Measurements from ENCODE around the gene TMEM14B.
"Not testable (repeated sequence)": the region's sequence is repeated elsewhere in the genome, so short reads cannot be mapped to it uniquely, and the experiment has no call there.

TMEM14B gene

DNA sequence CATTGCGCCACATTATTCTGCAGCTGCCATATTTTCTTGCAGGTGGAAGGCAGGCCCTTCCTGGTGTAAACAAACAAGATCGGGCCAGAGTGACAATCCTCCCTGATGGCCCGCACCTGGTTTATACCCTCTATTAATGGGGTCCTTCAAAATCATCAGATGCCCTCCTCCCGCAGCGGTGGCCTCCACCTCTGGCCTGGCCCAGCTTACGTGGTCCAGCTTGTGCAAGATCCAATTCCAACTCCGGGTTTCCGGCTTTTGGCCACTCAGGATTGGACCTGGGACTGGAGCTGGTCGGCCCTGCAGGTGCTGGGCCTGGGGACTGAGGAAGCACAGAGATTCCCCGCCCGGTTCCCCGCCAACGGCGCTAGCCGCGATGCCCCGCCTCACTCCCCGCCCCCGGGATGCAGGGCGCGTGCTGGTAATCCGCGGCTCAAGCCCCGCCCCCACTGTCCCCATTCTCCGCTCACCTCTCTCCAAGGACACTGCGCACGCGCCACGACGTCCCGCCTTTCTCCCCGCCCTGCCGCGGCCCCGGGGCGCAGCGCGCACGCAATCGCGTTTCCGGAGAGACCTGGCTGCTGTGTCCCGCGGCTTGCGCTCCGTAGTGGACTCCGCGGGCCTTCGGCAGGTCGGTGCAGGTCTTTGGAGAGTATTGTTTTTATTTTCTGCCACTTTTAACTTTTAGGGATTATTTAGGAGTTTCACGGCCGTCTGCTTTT is at the start of gene TMEM14B:
TSS of gene TMEM14B (plus strand) at position 555 of the 722 bp plus-strand sequence. CDS start 1,441 bp downstream, outside the sequence.
- DNase-seq (ENCODE audit: low read depth in 2 of 2, low spot score in 1 of 2), result peak; percentile 99

DNA sequence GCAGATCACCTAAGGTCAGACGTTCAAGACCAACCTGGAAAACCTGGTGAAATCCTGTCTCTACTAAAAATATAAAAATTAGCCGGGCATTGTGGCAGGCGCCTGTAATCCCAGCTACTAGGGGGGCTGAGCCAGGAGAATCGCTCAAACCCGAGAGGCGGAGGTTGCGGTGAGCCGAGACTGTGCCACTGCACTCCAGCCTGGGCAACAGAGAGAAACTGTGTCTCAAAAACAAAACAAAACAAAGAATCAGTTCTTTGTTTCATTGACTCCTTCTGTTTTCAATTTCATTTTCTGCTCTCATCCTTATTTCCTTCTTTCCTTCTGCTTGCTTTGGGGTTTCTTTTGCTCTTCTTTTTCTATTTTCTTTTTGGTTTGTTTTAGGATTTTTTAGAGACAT is 33.6 kb upstream of the TMEM14B start:
- no peak for DNase-seq (ENCODE audit: low read depth in 2 of 2, low spot score in 1 of 2)

DNA sequence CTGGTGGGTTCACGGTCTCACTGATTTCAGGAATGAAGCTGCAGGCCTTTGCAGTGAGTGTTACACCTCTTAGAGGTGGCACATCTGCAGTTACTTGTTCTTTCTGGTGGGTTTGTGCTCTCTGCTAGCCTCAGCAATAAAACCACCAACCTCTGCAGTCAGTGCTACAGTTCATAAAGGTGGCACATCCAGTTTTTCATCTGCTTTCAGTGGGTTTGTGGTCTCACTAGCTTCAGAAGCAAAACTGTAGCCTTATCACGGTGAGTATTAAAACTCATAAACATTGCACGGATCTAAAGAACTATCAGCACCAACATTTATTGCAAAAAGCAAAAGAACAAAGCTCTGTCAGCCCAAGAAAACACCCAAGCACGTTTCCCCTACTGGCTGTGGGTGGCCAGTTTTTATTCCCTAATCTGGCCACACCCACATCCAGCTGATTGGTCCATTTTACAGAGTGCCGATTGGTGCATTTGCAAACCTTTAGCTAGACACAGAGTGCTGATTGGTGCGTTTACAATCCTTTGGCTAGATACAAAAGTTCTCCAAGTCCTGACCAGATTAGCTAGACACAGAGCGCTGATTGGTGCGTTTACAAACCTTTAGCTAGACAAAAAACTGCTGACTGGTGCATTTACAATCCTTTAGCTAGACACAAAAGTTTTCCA is 28.2 kb upstream of the TMEM14B start:
- DNase-seq (ENCODE audit: low read depth in 2 of 2, low spot score in 1 of 2), result no peak

DNA sequence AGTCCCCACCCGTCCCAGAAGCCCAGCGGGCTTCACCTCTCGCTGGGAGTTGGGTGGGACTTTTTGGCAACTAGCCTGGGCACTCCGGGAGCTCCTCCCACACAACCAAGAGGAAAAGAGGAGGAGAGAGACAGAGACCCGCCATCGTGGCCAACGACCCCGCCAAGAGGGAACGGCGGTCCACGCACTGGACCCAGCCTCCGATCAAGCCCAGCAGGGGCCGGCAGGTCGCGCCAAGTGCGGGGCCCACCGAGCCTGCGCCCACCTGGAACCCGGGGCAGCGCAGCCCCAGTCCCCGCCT is 27.7 kb upstream of the TMEM14B start:
- no peak for DNase-seq (ENCODE audit: low read depth in 2 of 2, low spot score in 1 of 2)

DNA sequence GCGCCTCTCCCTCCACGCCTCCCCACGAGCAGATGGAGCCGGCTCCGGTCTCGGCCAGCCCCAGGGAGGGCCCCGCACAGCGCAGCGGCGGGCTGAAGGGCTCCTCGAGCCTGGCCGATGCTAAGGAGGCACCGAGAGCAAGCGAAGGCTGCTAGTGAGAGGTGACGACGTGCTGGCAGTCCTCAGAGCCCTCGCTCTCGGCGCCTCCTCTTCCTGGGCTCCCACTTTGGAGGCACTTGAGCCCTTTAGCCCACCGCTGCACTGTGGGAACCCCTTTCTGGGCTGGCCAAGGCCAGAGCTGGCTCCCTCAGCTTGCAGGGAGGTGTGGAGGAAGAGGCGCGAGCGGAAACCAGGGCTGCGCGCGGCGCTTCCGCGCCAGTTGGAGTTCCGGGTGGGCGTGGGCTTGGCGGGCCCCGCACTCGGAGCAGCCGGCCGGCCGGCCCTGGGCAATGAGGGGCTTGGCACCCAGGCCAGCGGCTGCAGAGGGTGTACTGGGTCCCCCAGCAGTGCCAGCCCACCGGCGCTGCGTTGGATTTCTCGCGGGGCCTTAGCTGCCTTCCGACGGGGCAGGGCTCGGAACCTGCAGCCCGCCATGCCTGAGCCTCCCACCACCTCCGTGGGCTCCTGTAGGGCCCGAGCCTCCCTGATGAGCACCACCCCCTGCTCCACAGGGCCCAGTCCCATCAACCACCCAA is 27.2 kb upstream of the TMEM14B start:
- DNase-seq (ENCODE audit: low read depth in 2 of 2, low spot score in 1 of 2), result no peak

DNA sequence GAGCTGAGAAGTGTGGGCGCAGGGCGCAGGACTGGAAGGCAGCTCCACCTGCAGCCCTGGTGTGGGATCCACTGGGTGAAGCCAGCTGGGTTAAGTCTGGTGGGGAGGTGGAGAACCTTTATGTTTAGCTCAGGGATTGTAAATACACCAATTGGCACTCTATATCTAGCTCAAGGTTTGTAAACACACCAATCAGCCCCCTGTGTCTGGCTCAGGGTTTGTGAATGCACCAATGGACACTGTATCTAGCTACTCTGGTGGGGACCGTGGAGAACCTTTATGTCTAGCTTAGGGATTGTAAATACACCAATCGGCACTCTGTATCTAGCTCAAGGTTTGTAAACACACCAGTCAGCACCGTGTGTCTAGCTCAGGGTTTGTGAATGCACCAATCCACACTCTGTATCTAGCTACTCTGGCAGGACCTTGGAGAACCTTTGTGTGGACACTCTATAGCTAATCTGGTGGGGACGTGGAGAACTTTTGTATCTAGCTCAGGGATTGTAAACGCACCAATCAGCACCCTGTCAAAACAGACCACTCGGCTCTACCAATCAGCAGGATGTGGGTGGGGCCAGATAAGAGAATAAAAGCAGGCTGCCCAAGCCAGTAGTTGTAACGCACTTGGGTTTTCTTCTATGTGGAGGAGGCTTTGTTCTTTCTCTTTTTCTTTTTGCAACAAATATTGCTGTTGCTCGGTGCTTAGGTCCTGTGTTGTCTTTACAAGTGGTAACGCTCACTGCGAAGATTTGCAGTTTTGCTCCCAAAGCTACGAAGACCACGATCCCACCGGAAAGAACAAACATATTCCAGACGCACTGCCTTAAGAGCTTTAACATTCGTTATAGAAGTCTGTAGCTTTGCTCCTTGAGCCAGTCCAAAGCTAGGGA is 26.4 kb upstream of the TMEM14B start:
- DNase-seq (ENCODE audit: low read depth in 2 of 2, low spot score in 1 of 2), result not testable (repeated sequence)

DNA sequence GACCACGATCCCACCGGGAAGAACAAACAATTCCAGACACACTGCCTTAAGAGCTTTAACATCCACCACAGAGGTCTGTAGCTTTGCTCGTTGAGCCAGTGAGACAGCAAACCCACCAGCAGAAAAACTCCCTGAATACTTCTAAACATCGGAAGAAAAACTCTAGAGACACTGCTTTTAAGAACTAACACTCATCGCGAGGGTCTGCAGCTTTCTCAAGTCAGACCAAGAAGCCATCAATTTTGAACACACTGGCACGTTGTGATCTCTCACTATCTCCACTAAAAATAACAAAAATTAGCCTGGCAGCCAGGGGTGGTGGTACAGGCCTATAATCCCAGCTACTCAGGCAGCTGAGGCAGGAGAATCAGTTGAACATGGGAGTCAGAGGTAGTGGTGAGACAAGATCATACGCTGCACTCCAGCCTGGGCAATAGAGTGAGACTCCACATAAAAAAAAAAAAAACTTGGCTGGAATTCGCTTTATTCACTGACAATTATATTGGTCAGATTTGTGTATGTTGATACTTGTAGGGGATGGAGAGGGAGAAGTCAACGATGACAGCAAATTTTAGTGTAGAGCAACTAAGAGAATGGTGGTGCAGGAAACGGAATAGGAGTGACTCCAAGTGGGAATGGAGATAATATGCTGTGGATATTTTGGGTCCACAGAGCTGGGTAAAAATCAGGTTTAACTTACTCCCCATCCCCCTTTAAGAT is 25.6 kb upstream of the TMEM14B start:
- DNase-seq (ENCODE audit: low read depth in 2 of 2, low spot score in 1 of 2), result no peak

DNA sequence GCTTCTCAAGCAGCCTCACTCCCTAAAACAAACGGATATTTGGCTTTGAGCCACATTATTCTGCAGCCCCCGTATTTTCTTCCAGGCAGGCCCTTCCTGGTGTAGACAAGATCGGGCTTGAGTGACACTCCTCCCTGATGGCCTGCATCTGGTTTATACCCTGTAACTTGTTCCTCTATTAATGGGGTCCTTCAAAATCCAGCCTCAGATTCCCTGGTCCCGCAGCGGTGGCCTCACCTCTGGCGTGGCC is 25.1 kb upstream of the TMEM14B start:
- DNase-seq (ENCODE audit: low read depth in 2 of 2, low spot score in 1 of 2), result no peak

DNA sequence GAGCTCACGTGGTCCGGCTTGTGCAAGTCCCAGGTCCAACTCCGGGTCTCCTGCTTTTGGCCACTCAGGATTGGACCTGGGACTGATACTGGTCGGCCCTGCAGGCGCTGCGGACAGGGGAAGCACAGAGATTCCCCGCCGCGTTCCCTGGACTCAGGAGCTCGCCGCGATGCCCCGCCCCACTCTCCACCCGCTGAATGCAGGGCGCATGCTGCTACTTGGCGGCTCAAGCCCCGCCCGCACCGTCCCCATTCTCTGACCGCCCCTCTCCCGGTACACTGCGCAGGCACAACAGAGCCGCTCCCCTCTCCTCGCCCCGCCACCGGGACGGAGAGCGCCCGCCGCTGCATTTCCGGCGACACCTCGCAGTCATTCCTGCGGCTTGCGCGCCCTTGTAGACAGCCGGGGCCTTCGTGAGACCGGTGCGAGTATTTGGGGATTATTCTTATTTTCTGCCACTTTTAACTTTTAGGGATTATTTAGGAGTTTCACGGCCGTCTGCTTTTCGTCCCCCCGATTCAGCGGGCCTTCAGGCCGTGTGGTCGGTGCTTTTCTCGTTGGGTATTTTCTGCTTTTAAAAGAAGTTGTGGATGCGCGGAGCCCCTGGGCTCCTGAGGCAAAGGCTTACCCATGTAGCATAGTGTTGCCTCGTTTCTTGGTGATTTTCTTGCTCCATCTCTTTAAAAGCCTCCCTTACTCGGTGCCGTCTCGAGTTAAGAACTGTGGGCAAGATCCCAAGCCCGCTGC is 24.6 kb upstream of the TMEM14B start, which contains the start of gene TMEM14C:
TSS of gene TMEM14C (plus strand) at position 251 of the 747 bp plus-strand sequence. CDS start 1,544 bp downstream, outside the sequence.
- peak; percentile 54 to 61 for DNase-seq (ENCODE audit: low read depth in 2 of 2, low spot score in 1 of 2)

DNA sequence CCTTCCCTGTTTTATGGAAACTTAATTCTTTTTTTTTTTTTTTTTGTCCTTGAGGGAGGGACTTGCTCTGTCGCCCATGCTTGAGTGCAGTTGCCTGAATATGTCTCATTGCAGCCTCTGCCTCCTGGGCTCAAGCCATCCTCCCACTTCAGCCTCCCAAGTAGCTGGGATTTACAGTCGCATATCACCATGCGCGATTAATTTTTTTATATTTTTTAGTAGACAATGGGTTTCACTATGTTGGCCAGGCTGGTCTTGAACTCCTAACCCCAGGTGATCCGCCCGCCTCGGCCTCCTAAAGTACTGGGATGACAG is 24.1 kb upstream of the TMEM14B start:
- DNase-seq (ENCODE audit: low read depth in 2 of 2, low spot score in 1 of 2), result no peak

DNA sequence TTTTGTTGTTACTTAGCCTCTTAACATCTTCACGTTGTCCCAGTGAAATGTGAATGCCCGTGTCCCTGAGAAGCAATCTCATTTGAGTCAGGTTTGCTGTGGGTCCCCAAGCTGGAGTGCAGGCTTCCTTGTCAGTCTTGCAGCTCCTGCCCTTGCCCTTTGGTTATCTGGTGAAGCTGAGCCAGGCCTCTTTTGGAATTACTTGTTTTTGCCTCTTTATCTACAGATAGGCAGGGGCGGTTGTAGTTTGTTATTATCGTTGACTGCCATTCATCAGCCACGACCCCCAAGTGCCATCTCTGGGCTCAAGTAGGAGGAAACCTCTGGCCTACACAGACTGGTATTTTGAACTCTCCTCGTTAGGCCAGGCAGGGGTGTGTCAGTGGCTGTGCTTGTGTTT is 22.6 kb upstream of the TMEM14B start:
- DNase-seq (ENCODE audit: low read depth in 2 of 2, low spot score in 1 of 2), result no peak

DNA sequence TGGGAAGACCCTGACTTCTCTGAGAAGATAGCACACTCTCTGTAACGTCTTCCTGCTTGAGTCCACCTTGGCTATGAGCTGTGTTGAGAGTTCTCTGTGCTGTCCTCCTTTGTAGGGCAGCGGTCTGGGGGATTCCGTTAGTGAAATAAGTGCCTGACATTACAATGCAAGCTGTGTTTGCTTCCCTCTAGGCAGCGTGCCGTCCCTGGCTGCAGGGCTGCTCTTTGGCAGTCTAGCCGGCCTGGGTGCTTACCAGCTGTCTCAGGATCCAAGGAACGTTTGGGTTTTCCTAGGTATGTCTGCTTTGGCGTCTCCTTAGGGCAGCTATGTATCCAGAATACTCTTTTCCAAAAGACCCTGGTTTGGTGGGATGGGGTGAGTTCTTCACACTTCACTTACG is 21.9 kb upstream of the TMEM14B start:
- DNase-seq (ENCODE audit: low read depth in 2 of 2, low spot score in 1 of 2), result no peak

DNA sequence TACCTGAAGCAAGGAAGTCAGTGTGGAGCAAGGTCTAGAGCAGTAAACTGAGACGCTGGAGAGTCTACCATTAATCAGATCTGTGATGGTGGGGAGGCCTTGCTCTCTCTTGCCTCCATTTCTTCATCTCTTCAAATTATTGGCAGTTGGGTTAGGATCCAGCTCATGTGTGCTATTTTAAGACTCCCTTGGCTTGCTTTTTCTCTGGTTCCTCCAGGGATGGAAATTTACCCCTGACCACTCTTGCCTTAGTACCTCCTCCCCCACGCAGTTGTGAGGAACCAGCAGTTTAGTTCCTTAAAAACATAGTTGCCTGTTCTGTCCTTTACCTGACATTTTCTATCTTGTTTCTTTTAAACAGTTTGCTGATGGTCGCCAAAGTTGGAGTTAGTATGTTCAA is 17.4 kb upstream of the TMEM14B start:
- no peak for DNase-seq (ENCODE audit: low read depth in 2 of 2, low spot score in 1 of 2)

DNA sequence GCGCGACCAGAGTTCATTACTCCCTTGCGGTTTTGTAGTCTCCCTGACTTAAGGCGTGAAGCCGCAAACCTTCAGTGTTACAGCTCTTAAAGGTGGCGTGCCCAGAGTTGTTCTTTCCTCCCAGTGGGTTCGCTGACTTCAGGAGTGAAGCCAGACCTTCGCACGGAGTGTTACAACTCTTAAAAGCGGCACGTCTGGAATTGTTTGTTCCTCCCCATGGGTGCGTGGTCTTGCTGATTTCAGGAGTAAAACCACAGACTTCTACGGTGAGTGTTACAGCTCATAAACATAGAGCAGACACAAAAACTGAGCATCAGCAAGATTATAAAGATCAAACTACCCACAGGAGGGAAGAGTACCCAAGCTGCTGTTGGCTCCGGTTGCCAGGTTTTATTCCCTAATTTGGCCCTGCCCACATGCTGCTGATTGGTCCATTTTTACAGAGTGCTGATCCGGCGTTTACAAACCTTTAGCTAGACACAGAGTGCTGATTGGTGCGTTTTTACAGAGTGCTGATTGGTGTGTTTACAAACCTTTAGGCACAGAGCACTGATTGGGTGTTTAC is 14.4 kb upstream of the TMEM14B start:
- DNase-seq (ENCODE audit: low read depth in 2 of 2, low spot score in 1 of 2), result no peak

DNA sequence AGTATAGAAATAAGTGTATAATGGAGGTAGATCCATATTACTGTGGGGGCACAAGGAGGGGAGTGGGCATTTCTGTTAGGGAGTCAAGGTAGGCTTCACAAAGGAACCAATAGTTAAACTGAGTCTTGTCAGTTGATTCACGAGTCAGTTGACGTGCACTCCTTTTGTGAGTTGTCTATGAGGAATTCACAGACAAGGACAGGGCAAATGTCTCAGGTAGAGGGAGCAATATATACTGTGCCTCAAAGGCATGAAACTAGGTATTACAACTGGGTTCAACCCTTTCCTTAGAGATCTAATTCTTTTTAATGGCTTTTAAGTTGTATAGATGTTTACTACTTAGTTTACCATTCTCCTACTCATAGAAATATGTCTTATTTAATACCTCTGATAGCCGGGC is 13.7 kb upstream of the TMEM14B start:
- no peak for DNase-seq (ENCODE audit: low read depth in 2 of 2, low spot score in 1 of 2)

DNA sequence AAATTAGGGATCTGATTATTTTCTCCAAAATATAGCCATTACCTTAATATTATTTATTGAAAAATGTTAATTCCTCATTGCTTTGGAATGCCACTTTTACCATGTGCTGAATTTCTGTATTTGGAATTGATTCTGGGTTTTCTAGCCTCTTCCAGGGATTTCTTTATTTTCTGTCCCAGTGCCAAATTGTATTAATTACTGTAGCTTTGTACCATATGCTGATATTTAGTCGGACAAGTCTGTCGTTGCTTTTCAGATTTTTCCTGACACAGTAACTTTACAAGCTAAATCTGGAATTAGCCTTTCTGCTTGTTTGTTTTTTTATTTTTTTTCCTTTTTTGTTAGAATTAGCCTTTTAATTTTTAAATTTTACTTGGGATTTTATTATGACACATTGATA is 10.9 kb upstream of the TMEM14B start:
- DNase-seq (ENCODE audit: low read depth in 2 of 2, low spot score in 1 of 2), result no peak

DNA sequence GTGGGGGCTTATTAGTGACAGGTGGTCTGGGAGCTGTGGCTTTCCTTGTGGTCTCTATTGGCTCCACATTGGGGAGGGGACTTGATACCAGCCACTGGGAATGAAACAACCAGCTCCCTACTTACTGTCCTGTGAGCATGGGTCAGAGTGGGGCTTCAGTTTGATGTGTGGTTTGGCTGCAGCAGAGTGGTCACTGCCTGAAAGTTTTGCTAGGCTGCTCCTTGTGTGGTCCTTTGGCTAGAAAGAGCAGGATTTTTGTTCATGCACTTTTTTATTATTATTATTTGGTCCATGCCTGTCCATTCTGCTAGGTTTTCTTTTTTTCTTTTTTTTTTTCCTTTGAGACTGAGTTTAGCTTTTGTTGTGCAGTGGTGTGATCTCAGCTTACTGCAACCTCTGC is 7.5 kb upstream of the TMEM14B start:
- DNase-seq (ENCODE audit: low read depth in 2 of 2, low spot score in 1 of 2), result no peak

DNA sequence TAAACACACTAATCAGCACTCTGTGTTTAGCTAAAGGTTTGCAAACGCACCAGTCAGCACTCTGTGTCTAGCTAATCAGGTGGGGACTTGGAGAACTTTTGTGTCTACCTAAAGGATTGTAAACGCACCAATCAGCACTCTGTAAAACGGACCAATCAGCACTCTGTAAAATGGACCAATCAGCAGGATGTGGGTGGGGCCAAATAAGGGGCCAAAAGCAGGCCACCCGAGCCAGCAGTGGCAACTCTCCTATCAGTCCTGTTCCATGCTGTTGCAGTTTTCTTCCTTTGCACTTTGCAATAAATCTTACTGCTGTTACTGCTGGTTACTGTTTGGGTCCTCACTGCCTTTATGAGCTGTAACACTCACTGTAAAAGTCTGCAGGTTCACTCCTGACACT is 6.0 kb upstream of the TMEM14B start:
- not testable (repeated sequence) for DNase-seq (ENCODE audit: low read depth in 2 of 2, low spot score in 1 of 2)

DNA sequence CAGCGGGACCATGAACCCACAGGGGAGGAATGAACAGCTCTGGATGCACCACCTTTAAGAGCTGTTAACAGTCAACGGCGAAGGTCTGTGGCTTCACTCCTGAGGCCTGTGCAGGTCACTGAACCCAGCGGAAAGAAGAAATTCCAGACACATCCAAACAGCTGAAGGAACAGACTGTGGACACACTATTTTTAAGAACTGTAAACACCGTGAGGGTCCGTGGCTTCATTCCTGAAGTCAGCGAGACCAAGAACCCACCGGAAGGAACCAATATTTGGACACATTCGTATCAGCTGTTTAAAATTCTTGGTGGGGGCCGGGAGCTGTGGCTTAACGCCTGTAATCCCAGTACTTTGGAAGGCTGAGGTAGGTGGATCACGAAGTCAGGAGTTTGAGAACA is 5.4 kb upstream of the TMEM14B start:
- no peak for DNase-seq (ENCODE audit: low read depth in 2 of 2, low spot score in 1 of 2)

DNA sequence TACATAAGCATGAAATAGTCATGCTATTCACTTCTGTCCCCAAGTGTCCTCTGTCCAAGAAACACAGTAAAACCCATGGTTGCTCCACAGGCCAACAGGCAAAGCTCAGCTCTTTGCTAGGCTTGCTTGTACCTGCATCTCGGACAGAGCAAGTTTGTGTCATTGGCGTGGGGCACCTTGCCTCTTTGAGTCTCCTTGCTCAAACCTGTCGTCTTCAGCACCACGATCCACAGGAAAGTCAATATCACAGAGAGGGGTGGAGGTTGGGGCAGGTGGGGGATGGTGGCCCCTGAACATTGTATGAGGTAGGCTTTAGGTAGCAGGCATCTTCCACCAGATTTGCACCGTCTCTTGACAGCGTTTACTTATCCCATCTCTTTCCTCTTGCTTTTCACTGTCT is 4.1 kb upstream of the TMEM14B start:
- DNase-seq (ENCODE audit: low read depth in 2 of 2, low spot score in 1 of 2), result no peak

Measured in stimulated activated CD8-positive, alpha-beta memory T cell treated with anti-CD3 and anti-CD28 coated beads, Interleukin-4, amount 100 ng/mL, for 1 hour (primary cell).